Body of pancreas (tissue), 4 donors: ENCODE results near the gene CXXC5. TPM values are rescaled to one million over a fixed set of nuclear protein-coding genes. Genes with fewer than 3 reads are reported as not detected.

Experiments used
- ATAC-seq: fragments of 150-250 bp; one replicate; pipeline ENCODE4 v1.9.1; 2016
- DNase-seq, 4 donors: peaks; one replicate each; pipeline ENCODE4 v3.0.0-alpha.2; 2019
- H3K27ac ChIP-seq, 4 donors: fragments of 200-600 bp; sonication (generic); 1 replicate in 3 of 4; 2 replicates in 1 of 4; pipeline versions ENCODE4 v1.5.1 to v1.6.1; 2016 to 2019; ENCODE audit warnings: mild to moderate bottlenecking in 1 of 4, mixed read lengths in 1 of 4, moderate library complexity in 1 of 4
- H3K27me3 ChIP-seq, 2 donors: fragments of 200-600 bp; sonication (generic); one replicate each; pipeline ENCODE4 v1.6.0; 2016; ENCODE audit warnings: mild to moderate bottlenecking in 1 of 2
- H3K36me3 ChIP-seq, 2 donors: fragments of 200-600 bp; sonication (generic); replicated peaks in 1 of 2; 2 replicates each; pipeline ENCODE4 v1.5.1; 2016; ENCODE audit warnings: low read depth in 2 of 2; ENCODE audit not compliant: insufficient read depth in 1 of 2
- H3K4me1 ChIP-seq: fragments of 200-600 bp; sonication (generic); one replicate; pipeline ENCODE4 v1.6.0; 2016
- H3K4me3 ChIP-seq, 2 donors: fragments of 200-600 bp; sonication (generic); 1 replicate in 1 of 2; 2 replicates in 1 of 2; pipeline ENCODE4 v1.5.1; 2016 to 2019
- H3K9me3 ChIP-seq, 3 donors: fragments of 200-600 bp; sonication (generic); 1 replicate in 2 of 3; 2 replicates in 1 of 3; pipeline ENCODE4 v1.5.1; 2016
- POLR2A ChIP-seq, 3 donors: fragments of 450-650 bp; IDR thresholded peaks; one replicate each; pipeline ENCODE4 v1.6.1; 2016; ENCODE audit warnings: antibody characterized with exemption in 3 of 3, mild to moderate bottlenecking in 2 of 3
- WGBS, 2 donors: methylation state at CpG; one replicate each; pipeline ENCODE4 v1.1.5; 2017; 5-methylcytosine and 5-hydroxymethylcytosine counted together
- intact Hi-C: fragments of 100-400 bp; cut with DNase I; formaldehyde crosslinking; loops from one replicate; pipeline ENCODE4 v1.15.1; 2023
- total RNA-seq, 2 donors: library from RNA; depleted of rRNA; stranded (reverse); fragments of >200 nt; gene quantifications; one replicate each; pipeline ENCODE4 v1.1.0, GENCODE V29; 2016
- TF ChIP-seq, protein P1 (sequence below), 7 experiments: fragments of 450-650 bp in 4 of 7; fragments of 200-600 bp in 3 of 7; sonication (generic) in 3 of 7; IDR thresholded peaks; one replicate each; pipeline ENCODE4 v1.5.1; 2016 to 2019; ENCODE audit warnings: antibody characterized with exemption in 7 of 7

The CXXC5 gene
- total RNA-seq, 2 donors from 2014 or later = 86.6 to 87.7 TPM

DNA sequence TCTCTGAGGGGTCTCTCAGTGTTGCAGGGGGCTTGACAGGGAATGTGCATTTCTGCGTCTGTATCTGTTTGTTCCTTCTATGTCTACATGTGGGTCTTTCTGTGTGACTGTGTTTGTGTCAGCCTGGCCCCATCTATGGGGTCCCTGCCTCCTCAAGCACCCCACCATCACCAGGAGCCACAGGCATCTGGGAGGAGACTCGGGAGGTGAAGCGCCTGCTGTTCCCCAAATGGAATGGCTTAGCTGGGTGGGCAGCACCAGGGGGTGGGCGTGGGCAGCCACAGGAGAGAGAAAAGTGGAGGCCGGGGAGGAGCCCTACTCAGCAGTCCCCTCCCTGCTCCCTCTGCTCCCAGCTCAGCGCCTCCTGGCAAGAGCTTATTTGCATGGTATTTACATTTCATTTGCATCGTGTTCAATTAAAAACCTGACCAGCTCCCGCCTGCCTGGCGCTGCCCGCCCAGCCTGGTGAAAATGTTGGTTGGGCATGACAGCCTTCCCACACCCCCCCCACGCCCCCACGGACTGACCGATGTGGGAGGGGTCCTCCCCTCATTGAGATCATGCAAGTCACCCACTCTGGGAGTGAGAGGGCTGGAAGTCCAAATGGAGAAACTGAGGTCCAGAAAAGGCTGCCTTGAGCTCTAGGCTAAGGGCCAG is 50.5 kb downstream of the CXXC5 start:
- TF ChIP-seq POLR2A (IDR thresholded peaks at IDR 0.05) = no peak
- TF ChIP-seq, protein P1, sequence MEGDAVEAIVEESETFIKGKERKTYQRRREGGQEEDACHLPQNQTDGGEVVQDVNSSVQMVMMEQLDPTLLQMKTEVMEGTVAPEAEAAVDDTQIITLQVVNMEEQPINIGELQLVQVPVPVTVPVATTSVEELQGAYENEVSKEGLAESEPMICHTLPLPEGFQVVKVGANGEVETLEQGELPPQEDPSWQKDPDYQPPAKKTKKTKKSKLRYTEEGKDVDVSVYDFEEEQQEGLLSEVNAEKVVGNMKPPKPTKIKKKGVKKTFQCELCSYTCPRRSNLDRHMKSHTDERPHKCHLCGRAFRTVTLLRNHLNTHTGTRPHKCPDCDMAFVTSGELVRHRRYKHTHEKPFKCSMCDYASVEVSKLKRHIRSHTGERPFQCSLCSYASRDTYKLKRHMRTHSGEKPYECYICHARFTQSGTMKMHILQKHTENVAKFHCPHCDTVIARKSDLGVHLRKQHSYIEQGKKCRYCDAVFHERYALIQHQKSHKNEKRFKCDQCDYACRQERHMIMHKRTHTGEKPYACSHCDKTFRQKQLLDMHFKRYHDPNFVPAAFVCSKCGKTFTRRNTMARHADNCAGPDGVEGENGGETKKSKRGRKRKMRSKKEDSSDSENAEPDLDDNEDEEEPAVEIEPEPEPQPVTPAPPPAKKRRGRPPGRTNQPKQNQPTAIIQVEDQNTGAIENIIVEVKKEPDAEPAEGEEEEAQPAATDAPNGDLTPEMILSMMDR (IDR thresholded peaks at IDR 0.05) = peak in 1 of 7 experiments; percentile 13
- Histone ChIP-seq H3K9me3 (no peaks in the 10 kb centered on the region), H3K27me3 (no peaks in the 10 kb centered on the region), H3K27ac (peak overlapping the region; percentile 91 to 97 (median 95)), H3K4me1 (peaks cover 65% of the 10 kb centered on the region), H3K4me3 (no peak overlapping the region), H3K36me3 (no peaks in the 10 kb centered on the region)
- WGBS, 2 donors = 21 to 23% methylated on average over 12 to 13 of the region's 13 CpGs
- peak; percentile 88 to 91 (median 90) for DNase-seq
- peak; percentile 62 for ATAC-seq
- intact Hi-C loops = no loop called here

DNA sequence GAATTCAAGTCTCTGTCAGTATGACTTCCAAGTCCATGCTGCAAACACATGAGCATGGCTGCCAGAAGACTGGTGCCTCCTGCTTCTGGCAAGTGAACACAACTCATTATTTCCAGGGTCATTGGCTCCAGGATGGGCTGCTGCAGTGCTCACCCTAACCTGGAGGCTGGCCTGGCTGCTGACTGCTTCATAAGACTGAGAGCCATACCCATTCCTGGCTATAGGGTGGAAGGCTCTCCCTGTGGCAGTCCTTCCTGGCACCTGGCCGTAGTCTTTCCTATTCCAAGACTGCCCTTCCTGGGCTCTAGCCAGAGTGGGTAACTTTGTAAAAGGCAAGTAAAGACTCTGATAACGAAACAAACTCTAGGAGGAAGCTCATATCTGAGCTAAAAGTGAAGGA is 51.2 kb downstream of the CXXC5 start:
- H3K27ac ChIP-seq = peak overlapping the region; percentile 91 to 97 (median 95)
- intact Hi-C loops = no loop called here
- H3K9me3 ChIP-seq = no peaks in the 10 kb centered on the region
- no peak overlapping the region for H3K4me3 ChIP-seq
- peaks cover 59% of the 10 kb centered on the region for H3K4me1 ChIP-seq
- ATAC-seq (no peak), DNase-seq (no peak)
- no peaks in the 10 kb centered on the region for H3K27me3 ChIP-seq
- no peaks in the 10 kb centered on the region for H3K36me3 ChIP-seq
- WGBS, 2 donors = 59 to 79% methylated on average over 2 of the region's 2 CpGs
- no peak for TF ChIP-seq POLR2A (IDR thresholded peaks at IDR 0.05)
- TF ChIP-seq, protein P1 (IDR thresholded peaks at IDR 0.05) = no peak

DNA sequence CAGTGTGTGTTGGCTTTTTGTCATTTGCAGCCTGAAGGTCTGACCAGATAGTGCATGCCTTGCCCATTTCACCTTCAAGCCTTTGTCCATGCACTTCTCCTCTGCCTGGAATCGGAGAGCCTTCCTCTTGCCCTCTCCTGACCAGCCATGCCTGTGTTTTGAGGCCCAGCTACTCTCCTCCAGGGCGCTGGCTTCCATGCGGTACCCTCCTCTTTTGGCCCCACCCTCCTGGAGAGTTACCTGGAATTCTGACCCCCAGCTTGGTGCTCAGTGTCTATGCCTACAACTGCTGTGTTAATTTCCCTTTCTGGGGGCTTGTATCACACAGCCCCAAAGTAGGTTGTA is 52.5 kb downstream of the CXXC5 start:
- ATAC-seq (no peak), DNase-seq (no peak)
- Histone ChIP-seq H3K9me3 (no peaks in the 10 kb centered on the region), H3K27me3 (no peaks in the 10 kb centered on the region), H3K27ac (peak overlapping the region in 2 of 4 donors; percentile 25 to 33), H3K4me3 (no peak overlapping the region), H3K4me1 (peaks cover 57% of the 10 kb centered on the region), H3K36me3 (no peaks in the 10 kb centered on the region)
- intact Hi-C loops = no loop called here
- TF ChIP-seq, protein P1 (IDR thresholded peaks at IDR 0.05) = no peak
- TF ChIP-seq POLR2A (IDR thresholded peaks at IDR 0.05) = no peak
- WGBS, 2 donors = 83 to 87% methylated on average over 3 of the region's 3 CpGs

DNA sequence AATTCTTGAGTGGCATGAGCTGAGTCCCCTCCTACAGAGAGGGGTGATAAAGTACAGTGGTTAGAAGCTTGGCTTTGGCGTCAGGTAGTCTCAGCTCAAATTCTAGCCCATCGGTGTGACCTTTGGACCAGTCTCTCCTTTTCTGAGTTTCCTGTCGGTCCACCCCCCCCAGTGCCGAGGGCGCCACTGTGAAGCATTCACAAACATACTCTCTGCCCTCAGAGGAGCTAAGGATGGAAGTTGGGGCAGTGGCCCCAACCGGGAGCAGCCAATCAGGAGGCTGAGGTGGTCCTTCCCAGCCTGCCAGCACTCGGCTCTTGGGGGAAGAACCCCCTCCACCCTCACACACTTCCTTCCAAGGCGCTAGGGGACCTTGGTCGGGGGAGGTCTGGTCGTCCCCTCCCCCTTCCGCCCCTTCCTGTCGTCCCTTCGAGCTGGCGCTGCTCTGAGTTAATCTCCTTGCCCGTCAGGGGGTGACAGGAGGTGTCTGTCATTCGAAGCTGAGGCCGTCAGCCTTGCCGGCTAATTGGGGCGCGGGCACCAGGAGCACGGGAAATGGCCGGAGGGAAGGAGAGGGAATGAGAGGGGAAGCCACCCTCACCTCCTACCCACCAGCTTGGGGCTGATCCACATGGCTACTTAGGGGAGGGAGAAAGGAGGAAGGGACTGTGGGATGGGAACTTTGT is 53.0 kb downstream of the CXXC5 start:
- no peak for TF ChIP-seq POLR2A (IDR thresholded peaks at IDR 0.05)
- TF ChIP-seq, protein P1 (IDR thresholded peaks at IDR 0.05) = no peak
- no peaks in the 10 kb centered on the region for H3K36me3 ChIP-seq
- intact Hi-C loops = no loop called here
- DNase-seq (peak in 3 of 4 donors; percentile 55 to 72 (median 66)), ATAC-seq (no peak)
- H3K27me3 ChIP-seq = no peaks in the 10 kb centered on the region
- 15 to 36% methylated on average over 16 to 22 of the region's 22 CpGs for WGBS, 2 donors
- H3K9me3 ChIP-seq = no peaks in the 10 kb centered on the region
- peak overlapping the region in 3 of 4 donors; percentile 25 to 33 (median 25) for H3K27ac ChIP-seq
- peaks cover 52% of the 10 kb centered on the region for H3K4me1 ChIP-seq
- H3K4me3 ChIP-seq = no peak overlapping the region
